Chondrocyte (in vitro differentiated cells): ENCODE data around the gene MED13L. TPM values are rescaled to one million over a fixed set of nuclear protein-coding genes. Genes with fewer than 3 reads are reported as not detected.

Experiments used
- DNase-seq: peaks from one replicate; pipeline ENCODE4 v3.0.0; 2021; ENCODE audit warnings: mixed read lengths, low spot score
- H3K27ac Mint-ChIP-seq: one replicate; pipeline ENCODE4 v1.8.0; 2021; ENCODE audit warnings: mild to moderate bottlenecking, moderate library complexity, mixed read lengths; ENCODE audit not compliant: unreplicated experiment
- H3K27me3 Mint-ChIP-seq: 2 replicates; pipeline ENCODE4 v1.8.0; 2021; ENCODE audit warnings: low read depth, mixed read lengths
- H3K36me3 Mint-ChIP-seq: 2 replicates; pipeline ENCODE4 v1.8.0; 2021; ENCODE audit warnings: low read depth, mixed read lengths
- H3K4me1 Mint-ChIP-seq: 2 replicates; pipeline ENCODE4 v1.8.0; 2021; ENCODE audit warnings: low read depth, mild to moderate bottlenecking, mixed read lengths
- H3K4me3 Mint-ChIP-seq: one replicate; pipeline ENCODE4 v1.8.0; 2021; ENCODE audit warnings: mild to moderate bottlenecking, moderate library complexity, mixed read lengths; ENCODE audit not compliant: unreplicated experiment
- H3K9me3 Mint-ChIP-seq: 2 replicates; pipeline ENCODE4 v1.8.0; 2021; ENCODE audit warnings: low read depth, mixed read lengths
- total RNA-seq: library from RNA; stranded (reverse); gene quantifications from 3 replicates; pipeline ENCODE4 v1.2.1, GENCODE V29; 2021
- TF ChIP-seq, protein P1 (sequence below): fragments of 200-600 bp; sonication (generic); IDR thresholded peaks from 2 replicates; pipeline ENCODE4 v1.5.0; 2021; ENCODE audit warnings: antibody characterized with exemption, mild to moderate bottlenecking, moderate library complexity

MED13L gene
- total RNA-seq, 1 donor from 2014 or later = 162 TPM

DNA sequence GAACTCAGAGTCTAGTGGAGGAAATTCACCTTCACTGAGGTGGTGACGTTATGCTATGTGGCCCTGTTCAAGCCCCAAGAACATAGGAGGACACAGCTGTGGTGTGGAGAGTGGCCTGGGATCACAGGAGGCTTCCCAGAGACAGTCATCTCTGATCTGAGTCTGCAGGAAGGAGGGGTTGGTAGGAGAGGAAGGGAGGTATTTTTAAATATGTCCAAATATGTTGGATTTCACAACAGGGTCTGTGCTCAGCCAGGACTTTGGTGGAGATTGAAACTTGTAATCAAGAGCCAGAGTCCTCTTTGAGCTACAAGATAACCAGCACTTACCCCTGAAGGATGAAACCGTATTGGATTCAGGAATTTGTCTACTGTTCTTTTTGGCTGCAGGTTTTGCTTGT, 26.4 kb upstream of the MED13L start:
- no peaks in the 10 kb centered on the region for H3K36me3 Mint-ChIP-seq
- TF ChIP-seq, protein P1, sequence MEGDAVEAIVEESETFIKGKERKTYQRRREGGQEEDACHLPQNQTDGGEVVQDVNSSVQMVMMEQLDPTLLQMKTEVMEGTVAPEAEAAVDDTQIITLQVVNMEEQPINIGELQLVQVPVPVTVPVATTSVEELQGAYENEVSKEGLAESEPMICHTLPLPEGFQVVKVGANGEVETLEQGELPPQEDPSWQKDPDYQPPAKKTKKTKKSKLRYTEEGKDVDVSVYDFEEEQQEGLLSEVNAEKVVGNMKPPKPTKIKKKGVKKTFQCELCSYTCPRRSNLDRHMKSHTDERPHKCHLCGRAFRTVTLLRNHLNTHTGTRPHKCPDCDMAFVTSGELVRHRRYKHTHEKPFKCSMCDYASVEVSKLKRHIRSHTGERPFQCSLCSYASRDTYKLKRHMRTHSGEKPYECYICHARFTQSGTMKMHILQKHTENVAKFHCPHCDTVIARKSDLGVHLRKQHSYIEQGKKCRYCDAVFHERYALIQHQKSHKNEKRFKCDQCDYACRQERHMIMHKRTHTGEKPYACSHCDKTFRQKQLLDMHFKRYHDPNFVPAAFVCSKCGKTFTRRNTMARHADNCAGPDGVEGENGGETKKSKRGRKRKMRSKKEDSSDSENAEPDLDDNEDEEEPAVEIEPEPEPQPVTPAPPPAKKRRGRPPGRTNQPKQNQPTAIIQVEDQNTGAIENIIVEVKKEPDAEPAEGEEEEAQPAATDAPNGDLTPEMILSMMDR = no peak
- no peak for DNase-seq
- H3K4me1 Mint-ChIP-seq = peaks cover 28% of the 10 kb centered on the region
- no peak overlapping the region for H3K27ac Mint-ChIP-seq
- H3K27me3 Mint-ChIP-seq = no peaks in the 10 kb centered on the region
- no peak overlapping the region for H3K4me3 Mint-ChIP-seq
- H3K9me3 Mint-ChIP-seq = no peaks in the 10 kb centered on the region

DNA sequence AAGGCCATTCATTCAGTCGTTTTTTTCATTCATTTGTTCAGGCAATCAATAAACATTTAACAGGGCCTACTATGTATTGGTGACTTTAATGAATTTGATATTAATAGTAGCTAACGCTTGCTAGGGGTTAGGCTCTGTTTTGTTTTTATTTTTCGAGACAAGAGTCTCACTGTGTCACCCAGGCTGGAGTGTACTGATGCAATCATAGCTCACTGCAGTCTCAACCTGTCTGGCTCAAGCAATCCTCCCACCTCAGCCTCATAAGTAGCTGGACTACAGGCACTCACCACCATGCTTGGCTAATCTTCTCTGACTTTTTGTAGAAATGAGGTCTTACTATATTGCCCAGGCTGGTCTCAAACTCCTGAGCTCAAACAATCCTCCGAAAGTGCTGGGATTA, 25.6 kb upstream of the MED13L start:
- H3K9me3 Mint-ChIP-seq = no peaks in the 10 kb centered on the region
- H3K4me1 Mint-ChIP-seq = peaks cover 30% of the 10 kb centered on the region
- H3K27ac Mint-ChIP-seq = no peak overlapping the region
- H3K4me3 Mint-ChIP-seq = no peak overlapping the region
- TF ChIP-seq, protein P1 = no peak
- no peaks in the 10 kb centered on the region for H3K27me3 Mint-ChIP-seq
- no peaks in the 10 kb centered on the region for H3K36me3 Mint-ChIP-seq
- DNase-seq = no peak

DNA sequence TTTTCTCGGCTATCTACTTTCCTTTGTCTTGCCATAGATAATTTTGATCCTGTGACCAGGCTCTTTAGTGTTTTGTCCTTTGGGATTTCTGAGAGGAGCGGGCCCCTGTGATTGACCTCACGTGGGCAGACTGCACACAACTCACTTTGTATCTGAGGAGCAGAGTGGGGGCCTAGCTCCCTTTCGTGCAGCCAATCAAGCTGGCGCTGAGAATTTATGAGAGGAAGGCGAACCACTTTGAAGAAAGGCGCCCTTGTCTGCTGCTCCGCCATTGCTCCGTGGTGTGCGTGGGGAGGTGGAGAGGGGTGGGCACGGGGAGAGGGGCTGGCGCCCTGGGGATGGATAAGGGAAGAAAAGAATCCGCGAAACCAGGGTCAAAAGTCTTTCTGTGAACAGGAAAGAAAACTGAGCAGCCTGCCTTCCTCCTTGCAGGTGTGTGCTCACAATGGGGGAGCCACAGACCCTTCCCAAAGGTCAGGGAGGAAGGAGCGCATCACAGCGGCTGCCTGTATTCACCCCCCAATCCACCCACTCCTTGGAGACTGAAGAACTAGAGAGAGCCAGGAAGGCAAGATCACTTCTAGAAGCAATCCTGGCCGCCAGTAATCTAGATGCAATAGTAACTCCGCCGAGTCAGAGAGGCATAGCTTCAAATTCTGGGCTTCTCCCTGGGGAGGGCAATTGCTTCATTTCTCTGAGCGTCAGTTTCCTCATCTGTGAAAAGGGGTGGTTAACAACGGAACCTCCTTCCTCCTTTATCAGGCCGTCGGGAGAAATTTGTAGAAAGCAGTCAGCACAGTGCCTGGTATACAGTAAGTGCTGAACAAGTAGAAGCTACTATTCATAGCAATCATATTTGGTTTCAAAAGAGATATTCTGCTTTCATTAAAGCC, 24.9 kb upstream of the MED13L start:
- Mint-ChIP-seq H3K9me3 (no peaks in the 10 kb centered on the region), H3K4me1 (peaks cover 34% of the 10 kb centered on the region), H3K4me3 (no peak overlapping the region), H3K36me3 (no peaks in the 10 kb centered on the region), H3K27me3 (no peaks in the 10 kb centered on the region), H3K27ac (no peak overlapping the region)
- TF ChIP-seq, protein P1 = no peak
- no peak for DNase-seq

DNA sequence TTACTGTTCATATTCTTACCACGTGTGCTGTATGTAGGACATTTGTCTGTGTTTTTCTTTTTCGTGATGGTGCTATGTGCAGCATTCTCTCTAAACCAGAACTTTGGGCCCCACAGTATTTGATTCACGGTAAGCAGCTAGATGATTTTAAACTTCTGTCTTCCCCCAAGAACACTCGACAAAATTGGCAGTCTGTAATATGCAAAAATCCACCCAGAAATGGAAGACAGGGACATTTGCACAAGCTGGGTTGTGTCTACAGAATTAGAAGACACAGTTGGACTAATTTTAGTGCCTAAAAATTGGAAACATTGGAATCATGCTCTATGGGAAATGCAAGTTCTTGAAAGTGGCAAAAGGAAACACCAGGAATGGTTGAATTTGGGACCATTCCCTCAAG, 24.1 kb upstream of the MED13L start:
- no peak for DNase-seq
- no peak overlapping the region for H3K4me3 Mint-ChIP-seq
- TF ChIP-seq, protein P1 = no peak
- H3K36me3 Mint-ChIP-seq = no peaks in the 10 kb centered on the region
- H3K27me3 Mint-ChIP-seq = no peaks in the 10 kb centered on the region
- H3K27ac Mint-ChIP-seq = no peak overlapping the region
- peaks cover 34% of the 10 kb centered on the region for H3K4me1 Mint-ChIP-seq
- no peaks in the 10 kb centered on the region for H3K9me3 Mint-ChIP-seq

DNA sequence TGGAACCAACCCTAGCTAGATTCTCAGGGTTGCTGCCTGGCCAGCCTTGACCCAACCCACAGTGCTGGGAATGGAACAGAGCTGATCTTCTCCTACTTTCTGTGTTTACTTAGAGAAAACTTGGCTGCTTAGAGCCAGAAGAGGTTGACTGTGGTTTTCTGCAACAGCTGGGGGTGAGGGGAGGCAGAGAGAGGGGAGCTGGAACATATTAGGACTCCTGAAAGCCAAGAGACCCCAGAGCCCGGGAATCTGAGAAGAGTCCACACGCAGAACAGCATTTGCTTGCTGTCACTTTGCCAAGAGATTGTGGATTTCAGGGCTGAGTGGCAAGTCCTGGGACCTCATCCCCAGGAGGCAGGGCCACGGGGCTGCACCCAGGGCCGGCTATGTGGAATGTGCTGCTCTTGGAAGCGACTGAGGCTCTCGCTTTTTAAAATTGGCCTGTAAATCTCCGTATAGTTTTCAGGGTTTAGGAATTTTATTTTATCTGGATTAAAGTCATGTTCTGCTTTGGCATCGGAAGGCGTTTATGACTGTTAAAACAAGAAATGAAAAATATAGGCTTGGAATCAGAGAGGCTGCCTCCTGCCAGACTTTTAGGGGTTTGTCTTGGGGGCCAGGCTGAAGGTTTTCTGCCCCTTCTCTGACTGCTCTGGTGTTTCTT, 22.3 kb upstream of the MED13L start:
- peak overlapping the region; percentile 88 for H3K27ac Mint-ChIP-seq
- no peaks in the 10 kb centered on the region for H3K36me3 Mint-ChIP-seq
- no peaks in the 10 kb centered on the region for H3K9me3 Mint-ChIP-seq
- H3K4me1 Mint-ChIP-seq = peaks cover 51% of the 10 kb centered on the region
- H3K4me3 Mint-ChIP-seq = peak overlapping the region; percentile 26
- no peak for DNase-seq
- TF ChIP-seq, protein P1 = no peak
- H3K27me3 Mint-ChIP-seq = no peaks in the 10 kb centered on the region
